GM18873 (cell line): ENCODE data around the gene SCRN1.

Experiments used
- ATAC-seq: cut with Tn5 transposase; IDR thresholded peaks from one replicate; pipeline ENCODE4 v1.9.1; 2021; ENCODE audit warnings: mild to moderate bottlenecking, moderate library complexity, moderate number of reproducible peaks; ENCODE audit not compliant: unreplicated experiment, low FRiP score

The SCRN1 gene

DNA sequence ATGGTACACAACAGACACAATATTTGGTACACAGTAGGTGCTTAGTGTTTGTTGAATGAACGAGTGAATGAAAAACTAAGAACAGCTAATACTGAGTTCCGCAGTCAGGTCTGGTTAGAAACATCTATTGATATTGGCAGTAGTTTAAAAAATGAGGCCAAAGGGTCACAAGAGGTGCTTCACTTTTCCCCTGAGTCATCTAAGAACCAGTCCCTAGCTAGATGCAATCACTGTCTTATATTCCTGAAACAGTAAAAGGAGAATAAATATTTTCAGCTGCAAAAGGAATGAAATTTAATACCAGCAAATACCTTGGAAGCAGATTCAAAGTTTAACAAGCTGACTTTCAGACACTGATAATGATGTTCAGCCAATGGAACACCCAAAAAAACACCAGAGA lies 54.5 kb downstream of the SCRN1 start:
- no peak for ATAC-seq

GRCh38 chr7:29929018-29929807 lies 60.4 kb downstream of the SCRN1 start:
- ATAC-seq = no peak

DNA sequence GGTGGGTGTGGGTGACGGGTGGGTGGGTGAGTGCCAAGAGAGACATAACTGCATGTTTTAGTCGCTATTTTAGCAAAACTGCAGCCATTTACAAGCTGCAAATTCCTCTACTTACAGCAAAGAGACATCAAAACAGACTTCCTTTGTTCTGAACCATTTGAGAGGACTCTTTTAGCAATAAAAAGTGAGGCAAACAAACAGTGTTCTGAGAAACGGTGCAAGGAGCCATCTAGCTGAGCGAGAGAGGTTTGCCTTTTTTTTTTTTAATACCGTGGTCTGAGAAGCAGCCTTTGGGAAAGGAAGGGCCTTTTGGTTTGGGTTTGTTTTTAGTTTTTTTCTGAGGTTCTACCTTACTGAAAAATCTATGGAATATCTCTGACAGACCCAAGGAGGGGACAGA lies 62.9 kb downstream of the SCRN1 start:
- no peak for ATAC-seq

DNA sequence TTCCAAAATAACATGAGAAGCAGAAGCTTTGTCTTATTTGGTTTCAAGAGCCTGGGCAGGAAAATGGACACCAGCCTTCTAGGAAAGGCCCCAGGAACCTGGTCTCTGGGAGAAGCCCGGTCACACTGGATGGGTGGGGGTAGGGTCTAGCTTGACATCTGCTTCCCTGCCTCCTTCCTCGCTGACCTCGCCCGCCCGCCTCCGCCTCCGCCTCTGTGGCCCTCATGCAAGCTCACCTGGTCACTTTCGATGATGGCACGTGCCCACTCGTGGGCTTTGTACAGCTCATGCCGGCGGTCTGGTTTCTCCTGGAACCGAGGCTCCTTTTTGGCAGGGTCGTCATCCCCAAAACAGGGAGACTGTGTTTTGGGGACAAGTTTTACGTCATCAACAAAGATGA lies 63.4 kb downstream of the SCRN1 start:
- ATAC-seq = no peak

- ATAC-seq = no peak
Measured at GRCh38 chr7:29924684-29925083, 64.9 kb downstream of the SCRN1 start.

DNA sequence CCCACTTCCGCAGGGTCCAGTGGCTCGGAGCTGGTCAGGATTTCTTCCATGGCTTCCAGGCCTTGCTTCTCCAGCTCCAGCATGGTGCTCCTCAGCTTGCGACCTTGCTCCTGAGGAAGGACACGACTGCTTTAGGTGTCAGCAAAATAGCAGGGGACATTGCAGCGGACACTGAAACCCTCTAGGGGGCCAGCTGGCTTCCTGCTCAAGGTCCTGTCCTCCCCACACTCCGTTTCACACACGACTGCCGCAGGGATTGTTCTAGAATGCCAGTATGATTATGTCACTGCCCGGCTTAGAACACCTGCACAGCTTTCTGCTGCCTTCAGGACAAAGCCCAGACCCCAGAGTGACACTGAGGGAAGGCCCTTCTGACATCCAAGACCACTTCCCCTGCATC lies 65.6 kb downstream of the SCRN1 start:
- no peak for ATAC-seq

DNA sequence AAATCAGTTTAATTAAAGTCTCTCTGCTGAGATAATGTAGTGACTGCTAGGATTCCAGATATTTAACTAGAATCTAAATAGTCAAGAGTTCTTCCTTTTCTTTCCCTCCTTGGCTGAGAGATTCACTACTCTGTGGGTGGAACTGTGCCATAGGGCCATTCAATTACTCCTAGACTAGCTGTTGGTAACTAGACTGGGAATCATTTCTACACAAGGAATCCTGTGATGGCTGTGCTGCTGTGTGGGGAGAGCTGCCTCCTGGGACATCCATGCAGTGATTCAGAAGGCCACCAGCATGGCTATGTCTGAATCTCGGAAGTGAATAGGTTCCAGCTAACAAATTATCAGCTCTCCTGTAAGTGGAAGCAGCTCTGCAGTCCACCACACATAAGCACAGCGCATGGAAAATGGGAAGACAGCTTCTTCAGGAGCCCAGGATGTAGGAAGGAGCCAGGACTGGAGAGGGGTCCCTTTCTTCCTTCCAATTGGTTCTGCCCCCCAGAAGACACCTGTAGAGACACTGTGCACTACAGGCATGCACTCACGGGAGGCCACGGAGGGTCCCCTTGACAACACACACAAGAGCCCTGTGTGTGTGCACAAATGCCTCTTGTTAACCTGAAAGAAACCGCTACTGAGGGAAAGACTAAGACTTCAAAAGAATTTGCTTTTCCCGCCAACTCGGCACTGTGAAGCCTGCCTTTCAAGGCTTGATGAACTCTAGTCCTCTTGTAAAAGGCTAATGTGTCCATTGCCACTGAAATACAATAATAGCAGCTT lies 66.5 kb downstream of the SCRN1 start:
- ATAC-seq = no peak

DNA sequence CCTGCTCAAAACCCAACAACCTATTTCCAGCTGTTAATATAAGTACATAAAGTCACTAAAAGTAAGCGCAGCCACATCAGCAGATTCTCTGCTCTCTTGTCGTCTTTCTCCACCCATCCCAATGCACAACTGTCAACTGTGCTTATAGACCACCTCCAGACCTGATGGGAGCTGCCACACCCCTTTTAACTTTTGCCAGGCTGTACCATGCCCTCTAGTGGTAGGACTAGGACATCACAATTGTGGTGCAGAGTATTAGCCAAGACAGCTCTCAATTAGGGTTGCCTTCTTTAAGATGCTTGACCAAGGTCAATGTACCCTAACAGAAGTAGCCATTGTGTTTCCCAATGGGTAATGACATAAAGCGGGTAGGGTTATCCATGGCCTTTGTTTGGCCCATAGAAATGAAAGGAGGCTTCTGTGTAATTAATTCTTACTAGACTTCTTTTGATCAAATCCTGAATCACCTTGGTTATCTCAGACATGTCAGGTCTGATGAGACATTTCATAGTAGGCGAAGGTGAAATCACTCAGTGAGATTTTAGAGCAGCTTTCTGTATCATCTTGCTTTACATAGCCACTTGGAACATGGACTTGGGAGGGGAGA lies 68.1 kb downstream of the SCRN1 start:
- ATAC-seq = peak; percentile 66

DNA sequence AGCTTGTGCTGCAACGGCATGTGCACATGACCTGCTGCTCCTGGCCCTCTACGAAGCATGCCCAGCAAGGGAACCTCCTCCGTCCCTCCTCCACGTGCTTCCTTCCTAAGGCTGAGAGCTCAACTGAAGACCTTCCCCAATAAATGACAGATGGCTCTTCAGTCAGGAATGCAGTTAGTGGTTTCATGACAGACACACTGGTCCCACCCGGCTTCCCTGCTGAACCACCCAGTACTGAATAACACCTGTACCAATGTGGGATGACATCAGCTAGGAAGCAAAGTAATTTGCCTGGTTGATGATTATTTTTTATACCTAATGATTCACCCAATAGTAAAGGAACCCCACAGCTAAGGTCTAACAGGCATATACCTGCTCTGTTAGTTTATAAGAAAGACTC lies 69.1 kb downstream of the SCRN1 start:
- ATAC-seq = no peak

- ATAC-seq = no peak
Measured at GRCh38 chr7:29919790-29920189, 69.8 kb downstream of the SCRN1 start.

DNA sequence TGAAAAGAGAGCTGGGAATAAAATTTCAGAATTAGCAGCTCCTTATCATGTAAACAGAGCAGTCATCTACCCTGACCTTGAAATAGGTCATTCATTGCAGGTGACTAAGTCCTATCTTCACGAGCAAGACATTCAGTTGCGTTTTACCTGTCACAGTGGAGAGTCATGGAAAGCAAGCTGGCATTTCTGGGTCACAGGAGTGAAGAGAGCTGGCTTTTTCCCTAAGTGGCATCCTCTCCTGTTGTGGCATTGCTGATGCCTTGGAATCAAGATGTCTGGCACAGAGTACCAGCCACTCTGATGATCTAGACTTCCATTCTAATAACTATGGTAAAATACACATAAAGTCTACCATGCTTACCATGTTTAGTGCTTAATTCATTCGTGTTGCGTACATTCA lies 70.8 kb downstream of the SCRN1 start:
- ATAC-seq = no peak

GRCh38 chr7:29917641-29918040 lies 72.0 kb downstream of the SCRN1 start:
- no peak for ATAC-seq

DNA sequence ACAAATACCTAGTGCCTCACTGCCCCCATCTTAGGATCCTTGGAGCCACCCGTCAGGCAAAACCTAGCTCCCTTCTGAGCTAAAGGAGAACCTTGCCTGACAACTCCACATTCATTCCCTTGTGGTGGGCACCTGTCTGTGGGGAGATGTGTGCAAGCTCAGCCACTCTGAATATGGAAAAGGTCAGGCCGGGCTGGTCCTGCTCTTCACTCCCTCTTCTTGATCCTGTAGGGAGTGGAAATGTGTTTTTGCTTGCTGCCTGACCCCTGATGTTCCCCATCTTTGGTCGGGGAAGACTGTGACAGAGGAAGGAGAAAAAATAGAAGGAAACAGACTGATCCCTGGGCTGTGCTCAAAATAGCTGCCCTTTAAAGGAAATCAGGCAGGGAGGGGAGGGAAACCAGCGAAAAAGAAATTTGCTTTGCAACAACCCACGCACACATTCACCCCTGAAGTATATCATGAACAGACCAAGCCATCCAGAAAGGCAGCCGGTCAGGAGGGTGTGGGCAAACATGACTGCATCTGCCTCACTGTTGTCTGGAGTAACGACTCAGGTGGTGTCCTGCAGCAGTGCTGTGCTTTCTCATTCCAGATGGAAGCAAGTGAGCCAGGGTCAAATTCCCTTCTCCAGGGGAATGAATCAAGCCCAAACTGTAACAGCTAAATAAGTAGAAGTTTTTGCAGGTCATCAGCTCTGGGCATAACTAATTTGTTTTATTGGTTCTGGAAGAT lies 74.0 kb downstream of the SCRN1 start:
- no peak for ATAC-seq

- ATAC-seq = no peak
Measured at GRCh38 chr7:29914180-29914579, 75.4 kb downstream of the SCRN1 start.

GRCh38 chr7:29906200-29907022 lies 83.2 kb downstream of the SCRN1 start:
- no peak for ATAC-seq

DNA sequence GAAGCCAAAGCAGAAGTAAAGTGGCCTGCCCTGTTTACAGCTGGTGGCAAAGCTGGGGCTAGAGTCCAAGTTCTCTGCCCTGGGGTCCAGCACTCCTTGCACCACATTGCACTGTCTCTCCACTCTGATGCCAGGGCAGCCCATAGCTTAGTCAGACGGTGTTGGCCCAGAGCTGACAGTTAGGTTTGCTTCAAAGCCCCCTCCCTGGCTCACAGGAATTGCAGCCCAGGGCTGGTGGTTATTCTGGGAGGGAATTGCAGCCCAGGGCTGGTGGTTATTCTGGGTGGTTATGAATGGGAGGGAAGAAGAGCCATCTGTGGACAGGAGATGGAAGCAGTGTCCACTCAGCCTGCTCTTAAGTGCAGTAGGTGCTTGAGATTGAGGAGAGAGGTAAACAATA lies 88.9 kb downstream of the SCRN1 start:
- ATAC-seq = no peak

GRCh38 chr7:29898301-29898700 lies 91.3 kb downstream of the SCRN1 start:
- ATAC-seq = no peak

DNA sequence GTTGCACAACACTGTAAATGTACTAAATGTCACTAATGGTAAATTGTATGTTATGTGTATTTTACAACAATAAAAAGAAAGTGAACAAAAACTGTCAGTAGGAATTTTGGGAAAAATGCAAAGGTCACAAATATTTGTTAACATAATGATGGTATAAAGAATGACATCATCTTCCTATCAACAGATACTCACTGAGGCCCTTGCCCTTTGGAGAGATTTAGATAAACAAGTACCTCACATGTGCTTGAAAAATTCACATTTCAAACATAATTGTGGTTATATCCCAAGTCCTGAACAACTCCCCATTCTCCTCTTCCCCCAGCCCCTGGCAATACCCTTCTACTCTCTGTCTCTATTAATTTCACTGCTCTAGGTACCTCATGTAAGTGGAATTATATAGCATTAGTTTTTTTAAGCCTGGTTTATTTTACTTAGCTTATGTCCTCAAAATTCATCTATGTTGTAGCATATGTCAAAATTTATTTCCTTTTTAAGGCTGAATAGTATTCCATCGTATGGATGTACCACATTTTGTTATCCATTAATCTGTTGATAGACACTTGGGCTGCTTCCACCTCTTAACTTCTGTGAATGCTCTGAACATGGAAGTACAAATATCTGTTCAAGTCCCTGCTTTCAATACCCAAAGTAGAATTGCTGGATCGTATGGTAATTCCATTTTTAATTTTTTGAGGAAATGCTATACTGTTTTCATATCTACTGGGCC lies 92.8 kb downstream of the SCRN1 start:
- ATAC-seq = no peak

- ATAC-seq = no peak
Measured at GRCh38 chr7:29895559-29895958, 94.0 kb downstream of the SCRN1 start.
